GM12801 (cell line): Measurements from ENCODE around the gene HPCAL1.

Experiments used
- TF ChIP-seq, protein P1 (sequence below): IDR thresholded peaks from one replicate; pipeline ENCODE4 v1.5.1; 2011; ENCODE audit warnings: control low read depth; ENCODE audit not compliant: insufficient read length; ENCODE audit errors: extremely low read depth

The HPCAL1 gene

DNA sequence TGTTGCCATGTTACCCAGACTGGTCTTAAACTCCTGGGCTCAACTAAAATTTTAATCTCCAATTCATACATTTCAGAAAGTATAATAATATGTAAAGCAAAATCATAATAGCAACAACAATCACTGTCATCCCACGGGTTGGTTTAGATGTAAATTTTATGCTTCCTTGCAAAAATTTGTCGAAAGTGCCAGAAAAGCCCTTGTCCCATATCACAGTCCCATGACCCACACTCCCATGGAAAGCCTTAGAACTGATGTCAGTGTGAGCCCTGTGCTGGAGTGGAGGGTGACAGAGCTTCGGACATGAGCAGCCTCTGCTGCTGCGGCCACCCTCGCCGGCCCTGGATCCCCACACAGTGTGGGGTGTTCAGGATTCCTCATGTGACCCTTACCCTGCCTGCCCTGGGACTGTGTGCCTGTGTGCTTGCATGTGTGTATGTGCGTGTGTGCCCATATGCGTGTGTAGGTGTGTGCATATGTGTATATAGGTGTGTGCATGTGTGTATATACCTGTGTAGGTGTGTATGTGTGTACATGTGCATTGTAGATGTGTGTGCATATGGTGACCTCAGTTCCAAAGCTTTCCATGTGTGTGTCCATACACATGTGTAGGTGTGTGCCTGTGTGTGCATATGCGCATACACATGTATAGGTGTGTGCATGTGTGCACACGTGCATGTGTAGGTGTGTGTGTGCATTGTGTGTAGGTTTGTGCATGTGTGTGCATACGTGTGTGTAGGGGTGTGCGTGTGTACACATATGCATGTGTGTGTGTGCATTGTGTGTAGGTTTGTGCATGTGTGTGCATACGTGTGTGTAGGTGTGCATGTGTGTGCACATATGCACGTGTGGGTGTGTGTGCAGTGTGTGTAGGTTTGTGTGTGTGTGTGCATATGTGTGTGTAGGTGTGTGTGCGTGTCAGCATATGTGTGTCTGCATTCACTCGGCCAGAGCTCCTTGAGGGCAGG, 65.1 kb downstream of the HPCAL1 start:
- TF ChIP-seq, protein P1, sequence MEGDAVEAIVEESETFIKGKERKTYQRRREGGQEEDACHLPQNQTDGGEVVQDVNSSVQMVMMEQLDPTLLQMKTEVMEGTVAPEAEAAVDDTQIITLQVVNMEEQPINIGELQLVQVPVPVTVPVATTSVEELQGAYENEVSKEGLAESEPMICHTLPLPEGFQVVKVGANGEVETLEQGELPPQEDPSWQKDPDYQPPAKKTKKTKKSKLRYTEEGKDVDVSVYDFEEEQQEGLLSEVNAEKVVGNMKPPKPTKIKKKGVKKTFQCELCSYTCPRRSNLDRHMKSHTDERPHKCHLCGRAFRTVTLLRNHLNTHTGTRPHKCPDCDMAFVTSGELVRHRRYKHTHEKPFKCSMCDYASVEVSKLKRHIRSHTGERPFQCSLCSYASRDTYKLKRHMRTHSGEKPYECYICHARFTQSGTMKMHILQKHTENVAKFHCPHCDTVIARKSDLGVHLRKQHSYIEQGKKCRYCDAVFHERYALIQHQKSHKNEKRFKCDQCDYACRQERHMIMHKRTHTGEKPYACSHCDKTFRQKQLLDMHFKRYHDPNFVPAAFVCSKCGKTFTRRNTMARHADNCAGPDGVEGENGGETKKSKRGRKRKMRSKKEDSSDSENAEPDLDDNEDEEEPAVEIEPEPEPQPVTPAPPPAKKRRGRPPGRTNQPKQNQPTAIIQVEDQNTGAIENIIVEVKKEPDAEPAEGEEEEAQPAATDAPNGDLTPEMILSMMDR: no peak

DNA sequence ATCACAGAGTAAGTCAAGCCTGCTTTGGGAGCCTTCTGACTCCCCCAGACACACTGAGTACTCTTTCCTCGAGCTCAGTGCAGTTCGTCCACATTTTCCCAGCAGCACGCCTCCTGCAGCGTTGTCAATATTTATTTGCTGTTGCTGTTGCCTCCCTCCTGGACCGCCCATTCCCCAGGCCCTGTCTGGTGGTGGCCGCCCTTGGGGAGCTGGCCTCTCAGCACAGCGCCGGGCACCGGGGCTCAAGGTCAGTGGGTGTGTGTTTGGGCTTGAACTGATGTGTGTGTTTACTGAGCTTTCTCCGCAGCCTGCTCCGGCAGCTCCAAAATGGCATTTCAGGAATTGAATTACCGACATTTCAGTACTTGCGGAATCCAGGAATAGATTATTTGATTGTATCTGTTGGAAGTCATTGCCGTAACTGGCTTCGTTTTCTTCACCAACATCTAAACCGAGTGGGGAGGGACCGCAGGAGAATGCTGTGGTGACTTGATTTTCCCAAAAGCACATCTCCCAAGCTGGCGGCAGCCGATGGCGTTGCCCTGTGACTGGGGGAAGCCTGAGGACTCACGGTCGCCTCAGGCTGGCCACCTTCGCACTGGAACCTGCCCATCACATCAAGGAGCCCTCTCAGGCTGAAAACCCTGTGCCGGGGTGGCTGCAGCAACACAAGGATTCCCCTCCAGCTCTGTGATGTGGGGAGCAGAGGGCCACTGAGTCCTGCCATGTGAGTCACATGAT, 66.0 kb downstream of the HPCAL1 start:
- TF ChIP-seq, protein P1: no peak

DNA sequence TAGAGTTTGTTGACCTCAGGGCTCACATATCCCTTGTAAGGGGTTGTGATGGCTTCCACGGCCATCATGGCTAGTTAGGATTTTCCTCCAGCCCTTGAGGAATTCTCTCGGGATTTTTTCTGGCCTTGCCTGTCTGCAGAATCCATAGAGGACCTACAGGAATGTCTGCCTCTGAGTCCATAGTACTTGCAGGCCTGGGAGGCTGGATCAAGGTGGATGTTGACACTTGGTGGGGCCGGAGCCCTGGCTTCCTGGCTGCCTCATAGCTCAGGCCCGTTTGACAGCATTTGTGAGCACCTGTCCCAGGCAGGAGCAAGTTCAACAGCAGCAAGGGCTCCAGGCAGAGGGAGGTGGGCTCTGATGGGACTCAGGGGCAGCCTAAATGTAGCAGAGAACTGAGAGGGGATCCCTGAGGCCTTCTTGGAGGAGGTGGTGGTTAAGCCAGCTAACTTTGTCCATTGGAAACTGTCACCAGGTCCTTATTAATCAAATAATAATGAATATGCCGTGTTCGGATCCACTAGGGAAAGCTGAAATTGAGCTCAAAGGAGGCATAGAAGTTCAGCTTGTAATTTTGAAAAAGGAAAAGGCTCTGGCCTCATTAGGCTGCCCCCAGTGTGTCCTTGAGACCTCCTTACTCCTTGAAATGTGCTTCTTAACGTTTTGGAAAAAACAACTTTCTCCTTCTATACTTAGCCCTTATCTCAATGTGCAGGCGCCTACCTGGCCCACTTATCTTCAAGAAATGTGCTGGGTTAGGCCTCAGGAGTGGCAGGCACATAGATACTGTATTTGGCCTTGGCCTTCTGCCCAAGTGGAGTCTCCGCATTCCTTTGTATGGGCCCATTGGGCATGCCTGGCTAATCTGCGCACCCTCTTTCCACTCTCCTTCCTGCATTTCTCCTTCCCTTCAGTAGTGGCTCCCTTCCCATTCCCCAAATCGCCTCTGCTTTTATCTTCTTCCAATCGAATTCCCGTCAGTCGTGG, 66.9 kb downstream of the HPCAL1 start:
- TF ChIP-seq, protein P1: no peak

DNA sequence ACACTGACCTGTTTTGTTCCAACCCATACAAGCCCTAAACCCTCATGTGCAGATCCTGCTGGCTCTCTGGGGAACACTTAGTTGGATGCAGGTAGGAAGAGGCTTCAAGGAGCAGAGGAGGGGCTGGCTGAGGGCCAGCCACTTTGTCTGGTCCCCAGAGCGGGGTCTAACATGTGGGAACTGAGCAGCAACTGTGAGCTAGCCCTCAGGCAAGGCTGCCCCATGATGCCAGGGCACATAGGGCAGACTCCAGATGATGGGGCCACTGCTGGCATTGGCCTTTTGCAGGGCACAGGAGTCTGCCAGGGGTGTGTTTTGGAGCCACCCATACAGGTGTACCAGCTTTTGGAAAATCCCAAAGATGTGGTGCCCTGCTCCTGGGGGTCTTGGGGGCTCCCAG, 67.7 kb downstream of the HPCAL1 start:
- TF ChIP-seq, protein P1: no peak

DNA sequence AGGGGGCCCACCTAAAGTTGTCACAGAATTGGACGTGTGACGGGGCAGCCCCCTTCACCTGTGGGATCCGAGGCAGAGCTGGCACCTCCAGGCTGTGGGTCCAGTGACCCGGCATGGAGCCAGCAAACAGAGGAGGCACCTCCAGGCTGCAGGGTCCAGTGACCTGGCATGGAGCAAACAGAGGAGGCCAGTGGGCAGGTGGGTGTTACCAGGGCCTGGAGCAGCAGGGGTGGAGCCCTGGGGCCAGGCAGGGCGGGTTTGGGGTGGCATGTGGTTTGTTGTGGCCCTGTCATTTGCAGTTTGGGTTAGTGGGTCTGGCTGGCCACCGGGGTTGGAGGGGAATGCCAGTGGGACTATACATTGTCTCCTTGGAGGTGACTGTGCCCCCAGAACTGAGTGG, 68.2 kb downstream of the HPCAL1 start:
- TF ChIP-seq, protein P1: no peak

DNA sequence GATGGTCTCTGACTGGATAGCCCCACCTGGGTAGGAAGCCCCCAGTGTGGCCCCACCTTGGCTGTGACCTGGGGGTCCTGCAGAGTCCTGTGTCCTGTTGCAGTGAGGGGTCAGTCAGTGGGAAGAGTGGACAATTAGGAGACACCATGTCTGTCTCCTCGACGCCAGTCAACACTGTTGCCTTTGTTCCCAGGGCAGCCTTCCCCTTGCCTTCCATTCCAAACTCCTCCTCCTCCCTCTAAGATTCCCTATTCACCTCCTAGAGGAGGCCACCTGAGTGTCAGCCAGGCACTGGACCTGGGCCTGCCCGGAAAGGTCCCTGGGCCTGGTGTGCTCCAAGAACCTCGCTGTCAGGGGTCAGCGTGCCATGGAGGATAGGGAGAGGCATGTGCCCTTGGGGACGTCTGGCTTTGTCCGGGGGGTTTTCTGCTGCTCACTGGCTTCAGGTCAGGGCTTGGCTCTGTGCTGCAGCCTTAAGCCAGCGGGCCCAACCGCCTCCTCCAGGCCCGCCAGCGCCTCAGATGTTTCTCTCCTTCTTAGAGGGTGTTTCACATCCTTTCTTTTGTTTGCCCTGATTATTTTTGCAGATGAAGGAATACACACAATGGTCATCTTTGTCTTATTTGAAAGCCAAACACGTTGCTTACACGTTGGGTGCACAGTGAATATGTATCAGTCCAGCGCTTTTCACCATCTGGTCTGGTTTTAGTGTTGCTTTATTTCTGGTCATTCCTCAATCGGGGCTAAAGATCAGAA, 68.9 kb downstream of the HPCAL1 start:
- TF ChIP-seq, protein P1: no peak
